GM10847 (cell line): ENCODE data around the gene MZB1.

ENCODE experiments used
- POLR2A ChIP-seq: IDR thresholded peaks from 2 replicates; pipeline ENCODE4 v1.6.1; 2011; ENCODE audit not compliant: insufficient read length; ENCODE audit errors: extremely low read depth

Gene MZB1

DNA sequence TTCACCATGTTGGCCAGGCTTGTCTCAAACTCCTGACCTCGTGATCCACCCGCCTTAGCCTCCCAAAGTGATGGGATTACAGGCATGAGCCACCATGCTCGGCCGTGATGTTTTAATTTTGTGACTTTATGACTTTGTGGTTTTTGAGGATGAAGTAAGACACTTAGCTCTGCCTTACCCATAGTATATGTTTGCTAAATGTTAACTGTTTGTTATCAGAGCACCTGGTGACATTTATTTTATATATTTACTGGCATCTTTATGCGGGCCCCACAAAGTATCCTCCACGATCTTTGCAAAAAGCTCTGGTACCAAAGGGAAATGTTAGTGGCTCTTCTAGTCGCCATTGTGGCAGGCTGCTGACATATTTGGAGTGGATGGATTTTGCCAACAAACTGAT, 13.3 kb downstream of the MZB1 start:
- no peak for TF ChIP-seq POLR2A

GRCh38 chr5:139374909-139375308, 14.8 kb downstream of the MZB1 start:
- no peak for TF ChIP-seq POLR2A

DNA sequence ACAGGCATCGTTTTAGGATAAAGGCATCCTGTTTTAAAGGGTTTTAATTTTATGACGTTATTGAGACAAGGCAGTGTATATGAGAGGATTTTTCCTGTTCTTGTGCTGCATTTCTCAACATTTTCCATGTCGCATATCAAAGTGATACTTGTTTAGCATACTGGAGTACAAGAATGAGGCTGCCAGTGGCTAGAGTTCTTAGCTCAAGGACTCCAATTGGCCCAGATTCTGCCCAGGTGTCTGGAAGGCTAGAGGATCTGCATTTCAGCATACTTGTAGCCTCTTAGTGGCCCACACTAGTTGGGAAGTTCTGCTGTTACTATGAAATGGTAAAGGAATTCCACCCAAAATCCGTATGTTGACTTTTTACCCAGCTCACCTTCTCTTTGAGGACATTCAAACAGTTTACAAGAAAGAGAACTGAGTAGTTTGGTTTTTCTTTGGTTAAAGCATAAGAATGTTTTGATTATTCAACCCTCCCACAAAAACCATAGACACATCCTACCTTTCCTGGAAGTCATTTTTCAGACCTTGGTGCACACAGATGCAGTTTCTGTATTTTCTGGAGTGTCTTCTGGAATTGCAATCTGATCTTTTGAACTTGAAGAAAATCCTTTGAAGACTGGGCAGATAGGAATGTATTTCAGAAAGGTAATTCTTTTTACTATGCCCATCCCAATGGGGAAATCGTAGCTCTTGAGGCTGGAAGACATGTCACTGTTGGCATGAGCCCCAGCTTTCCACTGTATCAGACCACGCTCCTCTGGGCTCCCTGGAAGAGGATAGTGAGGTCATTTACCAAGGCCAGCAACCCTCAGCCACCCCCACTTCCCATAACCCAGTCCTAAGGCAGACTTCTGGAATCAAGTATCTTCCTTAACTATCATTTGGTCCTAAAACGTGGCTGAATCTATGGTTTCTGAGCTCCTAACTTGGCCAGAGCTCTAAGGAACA, 18.0 kb downstream of the MZB1 start:
- no peak for TF ChIP-seq POLR2A

DNA sequence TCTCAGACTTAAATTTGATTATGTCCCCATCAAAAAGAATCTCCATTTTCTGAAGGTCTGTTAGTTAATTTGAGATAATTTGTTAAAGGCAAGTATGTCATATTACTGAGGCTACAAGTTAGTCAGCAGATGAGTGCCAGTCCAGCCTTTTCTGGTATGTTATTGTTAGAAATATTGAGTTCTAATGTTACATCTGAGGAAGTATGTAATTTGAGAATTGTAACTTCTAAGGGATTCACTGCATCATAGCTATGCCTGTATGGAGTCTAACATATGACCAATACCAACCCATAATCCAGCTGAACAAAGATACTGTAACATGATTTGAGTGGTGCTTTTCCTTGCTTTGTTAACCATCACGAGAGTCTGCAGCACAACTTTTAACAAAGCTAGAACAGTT, 20.5 kb downstream of the MZB1 start:
- no peak for TF ChIP-seq POLR2A

DNA sequence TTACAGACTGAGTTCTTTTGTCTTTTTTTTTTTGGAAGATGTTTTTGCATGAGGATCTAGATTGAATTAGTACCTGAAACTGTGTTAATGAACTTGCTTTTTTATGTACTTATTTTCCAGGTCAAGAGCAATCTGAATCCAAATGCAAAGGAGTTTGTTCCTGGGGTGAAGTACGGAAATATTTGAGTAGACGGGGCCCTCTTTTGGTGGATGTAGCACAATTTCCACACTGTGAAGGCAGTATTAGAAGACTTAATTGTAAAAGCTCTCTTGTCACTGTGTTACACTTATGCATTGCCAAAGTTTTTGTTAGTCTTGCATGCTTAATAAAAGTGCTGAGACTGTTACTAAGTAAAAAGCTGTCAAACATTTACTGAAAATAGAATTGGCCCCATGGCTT, 21.1 kb downstream of the MZB1 start:
- TF ChIP-seq POLR2A: no peak

DNA sequence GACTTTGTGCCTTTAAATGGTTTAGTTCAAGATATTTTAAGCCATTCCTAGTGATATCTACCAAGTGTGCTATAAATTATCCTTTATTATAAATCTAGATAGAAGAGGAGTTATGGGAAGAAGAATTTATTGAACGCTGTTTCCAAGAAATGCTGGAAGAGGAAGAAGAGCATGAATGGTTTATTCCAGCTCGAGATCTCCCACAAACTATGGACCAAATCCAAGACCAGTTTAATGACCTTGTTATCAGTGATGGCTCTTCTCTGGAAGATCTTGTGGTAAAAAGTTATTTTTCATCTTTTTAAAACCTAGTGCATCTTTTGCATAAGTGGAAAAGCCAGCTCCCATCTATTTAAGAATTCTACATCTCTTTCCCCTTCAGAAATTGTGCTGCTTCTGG, 25.2 kb downstream of the MZB1 start:
- no peak for TF ChIP-seq POLR2A

- TF ChIP-seq POLR2A: no peak
These were observed 25.8 kb downstream of the MZB1 start for GRCh38 chr5:139363937-139364336.

- TF ChIP-seq POLR2A: no peak
These were observed 27.8 kb downstream of the MZB1 start for GRCh38 chr5:139361835-139362429.

GRCh38 chr5:139360384-139360783, 29.3 kb downstream of the MZB1 start:
- no peak for TF ChIP-seq POLR2A

GRCh38 chr5:139358064-139358463, 31.6 kb downstream of the MZB1 start:
- no peak for TF ChIP-seq POLR2A

DNA sequence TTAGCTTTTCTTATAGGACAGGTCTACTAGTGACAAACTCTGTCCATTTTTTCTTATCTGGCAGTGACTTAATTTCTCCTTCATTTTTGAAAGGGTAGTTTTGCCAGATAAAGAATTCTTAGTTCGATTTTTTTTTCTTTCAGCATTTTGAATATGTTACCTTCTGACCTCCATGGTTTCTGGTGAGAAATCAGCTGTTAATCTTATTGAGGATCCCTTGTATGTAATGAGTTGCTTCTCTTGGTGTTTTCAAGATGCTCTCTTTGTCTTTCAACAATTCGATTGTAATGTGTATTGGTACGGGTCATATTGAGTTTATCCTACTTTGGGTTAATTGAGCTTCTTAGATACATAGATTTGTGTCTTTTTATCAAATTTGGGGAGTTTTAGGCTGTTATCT, 35.5 kb downstream of the MZB1 start:
- no peak for TF ChIP-seq POLR2A

DNA sequence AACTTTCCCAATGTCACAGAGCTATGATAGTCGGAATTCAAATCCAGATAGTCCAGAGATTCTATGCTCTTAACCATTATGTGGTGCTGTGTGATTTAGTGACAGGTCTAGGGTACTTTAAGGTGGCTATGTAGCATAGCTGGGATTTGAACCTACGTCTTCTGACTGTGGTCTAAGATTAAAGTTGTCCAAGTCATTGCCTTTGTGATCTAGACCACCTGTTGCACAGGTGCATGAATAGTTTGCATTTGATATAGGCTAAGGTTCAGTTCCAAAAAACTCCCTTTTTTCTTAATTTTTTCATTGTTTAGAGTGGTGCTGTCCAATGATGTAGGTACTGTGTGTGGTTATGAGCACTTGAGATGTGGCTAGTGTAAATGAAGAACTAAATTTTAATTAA, 45.5 kb downstream of the MZB1 start:
- TF ChIP-seq POLR2A: no peak

- no peak for TF ChIP-seq POLR2A
These were observed 46.2 kb downstream of the MZB1 start for GRCh38 chr5:139343476-139343875.

DNA sequence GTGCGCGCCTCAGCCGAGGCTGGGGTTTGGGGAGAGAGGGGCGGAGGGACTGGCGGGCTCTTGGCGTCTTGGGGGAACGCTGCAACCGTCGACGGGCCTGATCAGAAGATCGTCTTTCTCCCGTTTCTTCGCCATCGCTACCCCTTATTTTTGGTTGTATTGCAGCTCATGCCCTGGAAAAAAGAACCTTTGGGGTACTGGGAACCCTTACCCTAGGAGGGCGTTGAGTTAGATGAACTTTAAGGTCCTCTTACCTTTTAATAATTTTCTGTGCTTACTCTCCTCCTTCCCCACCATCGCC, 47.3 kb downstream of the MZB1 start:
- no peak for TF ChIP-seq POLR2A

DNA sequence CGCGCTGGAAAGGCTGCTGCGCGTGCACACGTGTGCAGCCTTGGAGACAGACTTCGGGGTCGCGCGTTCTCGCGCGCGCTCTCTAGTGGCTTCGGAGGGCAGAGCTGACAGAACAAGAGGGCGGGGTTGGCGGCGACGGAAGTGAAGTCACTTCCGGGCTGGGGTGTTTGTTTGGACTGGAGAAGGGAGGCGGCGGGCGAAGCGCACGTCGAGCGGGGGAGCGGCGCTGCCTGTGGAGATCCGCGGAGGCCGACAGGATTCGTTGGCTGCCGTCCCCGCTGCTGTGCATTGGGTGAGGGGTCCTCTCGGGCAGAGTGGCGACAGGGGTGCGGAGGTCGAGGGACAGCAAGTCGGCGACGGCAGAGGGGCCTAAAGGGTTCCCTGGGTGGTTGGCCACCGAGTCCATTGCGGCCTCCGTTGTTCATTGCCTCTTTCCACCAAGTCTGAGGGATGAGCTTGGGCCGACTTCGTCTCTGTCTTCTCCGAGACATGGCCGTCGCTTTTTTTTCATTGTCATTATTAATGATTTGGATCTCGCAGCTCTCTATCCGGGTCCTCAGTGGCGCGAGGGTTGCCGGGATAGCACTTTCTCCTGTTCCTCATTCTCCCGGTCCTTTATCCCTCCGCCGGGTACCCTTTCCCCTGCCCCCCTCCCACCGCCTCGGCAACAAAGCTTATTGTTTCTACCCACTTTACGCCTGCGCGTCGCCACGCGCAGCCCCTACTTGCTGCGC, 47.9 kb downstream of the MZB1 start, which contains the start of gene PAIP2:
Gene PAIP2, plus strand, starts transcription at position 166 of the 734 bp plus-strand sequence. CDS start 21,931 bp downstream, outside the sequence.
- peak; percentile 80 for TF ChIP-seq POLR2A

- TF ChIP-seq POLR2A: no peak
These were observed 48.5 kb downstream of the MZB1 start for GRCh38 chr5:139341187-139341688.
